Suprapubic skin (tissue), 4 donors: ENCODE data around the gene TPD52L1. TPM values are rescaled to one million over a fixed set of nuclear protein-coding genes. Genes with fewer than 3 reads are reported as not detected.

Experiments
- DNase-seq, 2 donors: peaks; one replicate each; pipeline ENCODE4 v3.0.0-alpha.2; 2019; ENCODE audit warnings: low spot score in 2 of 2
- H3K27ac ChIP-seq: fragments of 200-600 bp; sonication (generic); one replicate; pipeline ENCODE4 v1.5.1; 2019
- H3K27me3 ChIP-seq: fragments of 200-600 bp; sonication (generic); one replicate; pipeline ENCODE4 v1.5.1; 2019
- H3K36me3 ChIP-seq: fragments of 200-600 bp; sonication (generic); one replicate; pipeline ENCODE4 v1.5.1; 2019
- H3K4me1 ChIP-seq: fragments of 200-600 bp; sonication (generic); one replicate; pipeline ENCODE4 v1.5.1; 2019
- H3K4me3 ChIP-seq: fragments of 200-600 bp; sonication (generic); one replicate; pipeline ENCODE4 v1.5.1; 2019; ENCODE audit warnings: mild to moderate bottlenecking
- H3K9me3 ChIP-seq: fragments of 200-600 bp; sonication (generic); one replicate; pipeline ENCODE4 v1.5.1; 2019
- CTCF ChIP-seq, 2 donors: fragments of 200-600 bp in 1 of 2; fragments of 450-650 bp in 1 of 2; sonication (generic) in 1 of 2; IDR thresholded peaks; one replicate each; pipeline ENCODE4 v1.5.1; 2016 to 2019; ENCODE audit warnings: antibody characterized with exemption in 2 of 2, mild to moderate bottlenecking in 1 of 2, moderate library complexity in 1 of 2
- EP300 ChIP-seq: sonication (generic); formaldehyde crosslinking; IDR thresholded peaks from one replicate; pipeline ENCODE4 v1.6.1; 2017; ENCODE audit warnings: antibody characterized with exemption
- POLR2A ChIP-seq, 2 donors: fragments of 450-650 bp; IDR thresholded peaks; one replicate each; pipeline ENCODE4 v1.6.1; 2017; ENCODE audit warnings: antibody characterized with exemption in 2 of 2, mild to moderate bottlenecking in 2 of 2, moderate library complexity in 2 of 2
- POLR2AphosphoS5 ChIP-seq, 3 donors: sonication (generic); formaldehyde crosslinking; IDR thresholded peaks; one replicate each; pipeline ENCODE4 v1.6.1; 2017; ENCODE audit warnings: antibody characterized with exemption in 3 of 3
- WGBS: methylation state at CpG from one replicate; pipeline ENCODE4 v1.1.5; 2018; 5-methylcytosine and 5-hydroxymethylcytosine counted together
- total RNA-seq, 4 donors: library from RNA; depleted of rRNA; stranded (reverse); fragments of >200 nt; gene quantifications; one replicate each; pipeline ENCODE4 v1.1.0, GENCODE V29; 2016

TPD52L1 gene
- total RNA-seq, 4 donors from 2014 or later, result 146 to 202 (median 190) TPM

- DNase-seq, result no peak
- H3K4me3 ChIP-seq, result no peak overlapping the region
- H3K4me1 ChIP-seq, result peaks cover 78% of the 10 kb centered on the region
- WGBS, result 89% methylated on average over 5 of the region's 5 CpGs
- peak overlapping the region; percentile 82 for H3K27ac ChIP-seq
- TF ChIP-seq POLR2A (IDR thresholded peaks at IDR 0.05), result no peak
- no peaks in the 10 kb centered on the region for H3K9me3 ChIP-seq
- H3K27me3 ChIP-seq, result no peaks in the 10 kb centered on the region
- H3K36me3 ChIP-seq, result no peaks in the 10 kb centered on the region
Measured at GRCh38 chr6:125192610-125192930, 39.0 kb downstream of the TPD52L1 start.

DNA sequence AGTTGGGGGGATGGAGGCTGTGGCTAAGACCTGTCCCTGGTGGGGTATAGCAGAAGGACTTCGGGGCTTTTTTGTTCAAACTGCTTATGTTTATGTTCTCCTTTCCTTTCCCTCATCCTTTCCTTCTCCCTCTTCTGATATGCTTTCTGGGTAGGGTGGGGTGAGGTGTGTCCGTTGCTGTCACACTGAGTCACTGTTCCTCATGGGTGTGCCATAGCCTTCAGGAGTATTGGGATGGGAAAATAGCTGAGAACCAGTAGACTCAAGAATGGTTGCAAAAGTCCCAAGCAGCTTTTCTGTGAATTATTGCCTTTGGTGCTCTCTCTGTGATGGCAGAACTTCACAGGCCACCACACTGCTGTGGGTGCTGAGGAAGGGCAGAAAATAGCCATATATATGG is 39.6 kb downstream of the TPD52L1 start:
- TF ChIP-seq POLR2AphosphoS5 (IDR thresholded peaks at IDR 0.05) (no peak), EP300 (no peak), POLR2A (IDR thresholded peaks at IDR 0.05) (no peak), CTCF (IDR thresholded peaks at IDR 0.05) (no peak)
- Histone ChIP-seq H3K27ac (peak overlapping the region; percentile 82), H3K27me3 (no peaks in the 10 kb centered on the region), H3K4me3 (no peak overlapping the region), H3K4me1 (peaks cover 84% of the 10 kb centered on the region), H3K9me3 (no peaks in the 10 kb centered on the region), H3K36me3 (no peaks in the 10 kb centered on the region)
- WGBS, result 51% methylated on average over 2 of the region's 2 CpGs
- DNase-seq, result no peak

- no peak for DNase-seq
- H3K4me3 ChIP-seq, result no peak overlapping the region
- no peak overlapping the region for H3K27ac ChIP-seq
- no peaks in the 10 kb centered on the region for H3K9me3 ChIP-seq
- no peaks in the 10 kb centered on the region for H3K36me3 ChIP-seq
- peaks cover 81% of the 10 kb centered on the region for H3K4me1 ChIP-seq
- no peak for TF ChIP-seq EP300
- TF ChIP-seq POLR2A (IDR thresholded peaks at IDR 0.05), result no peak
- no peak for TF ChIP-seq CTCF (IDR thresholded peaks at IDR 0.05)
- no peaks in the 10 kb centered on the region for H3K27me3 ChIP-seq
Measured at GRCh38 chr6:125194941-125195340, 41.4 kb downstream of the TPD52L1 start.

- no peaks in the 10 kb centered on the region for H3K27me3 ChIP-seq
- TF ChIP-seq EP300, result no peak
- TF ChIP-seq POLR2AphosphoS5 (IDR thresholded peaks at IDR 0.05), result no peak
- TF ChIP-seq POLR2A (IDR thresholded peaks at IDR 0.05), result no peak
- TF ChIP-seq CTCF (IDR thresholded peaks at IDR 0.05), result no peak
- peaks cover 77% of the 10 kb centered on the region for H3K4me1 ChIP-seq
- DNase-seq, result no peak
- peak overlapping the region; percentile 14 for H3K27ac ChIP-seq
- 94% methylated on average over 3 of the region's 3 CpGs for WGBS
- H3K36me3 ChIP-seq, result no peaks in the 10 kb centered on the region
- H3K4me3 ChIP-seq, result no peak overlapping the region
- H3K9me3 ChIP-seq, result no peaks in the 10 kb centered on the region
Measured at GRCh38 chr6:125195526-125195925, 42.0 kb downstream of the TPD52L1 start.

- Histone ChIP-seq H3K9me3 (no peaks in the 10 kb centered on the region), H3K36me3 (no peaks in the 10 kb centered on the region), H3K4me1 (peaks cover 70% of the 10 kb centered on the region), H3K4me3 (no peak overlapping the region), H3K27ac (peak overlapping the region; percentile 75), H3K27me3 (no peaks in the 10 kb centered on the region)
- DNase-seq, result no peak
- no peak for TF ChIP-seq CTCF (IDR thresholded peaks at IDR 0.05)
- no peak for TF ChIP-seq POLR2AphosphoS5 (IDR thresholded peaks at IDR 0.05)
- no peak for TF ChIP-seq POLR2A (IDR thresholded peaks at IDR 0.05)
- no peak for TF ChIP-seq EP300
- 78% methylated on average over 3 of the region's 3 CpGs for WGBS
Measured at GRCh38 chr6:125196613-125197012, 43.0 kb downstream of the TPD52L1 start.

DNA sequence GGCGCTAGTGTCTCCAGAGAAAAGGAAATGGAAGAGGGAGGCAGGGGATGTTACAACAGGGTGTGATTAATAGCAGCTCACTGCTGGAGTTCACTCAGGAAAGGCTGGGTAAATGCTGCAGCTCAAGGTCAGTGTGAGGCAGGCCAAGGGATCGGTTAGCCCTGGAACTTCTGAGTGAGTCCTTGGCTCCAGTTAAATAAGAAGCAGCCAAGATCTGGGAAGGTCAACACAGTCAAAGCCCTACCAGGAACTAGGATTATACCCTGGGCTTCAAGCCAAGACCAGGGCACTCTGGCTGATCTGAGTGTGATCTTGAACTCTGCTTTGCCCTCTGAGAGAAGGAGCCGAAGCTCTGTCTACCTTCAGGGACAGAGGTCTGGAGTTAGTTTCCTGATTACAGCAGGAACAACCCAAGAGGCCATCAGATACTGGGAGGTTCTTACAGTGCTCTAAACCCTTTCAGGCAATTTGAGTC is 44.3 kb downstream of the TPD52L1 start:
- TF ChIP-seq EP300 (no peak), CTCF (IDR thresholded peaks at IDR 0.05) (no peak), POLR2AphosphoS5 (IDR thresholded peaks at IDR 0.05) (peak in 2 of 3 donors; percentile 53 to 56)
- Histone ChIP-seq H3K27me3 (no peaks in the 10 kb centered on the region), H3K36me3 (no peaks in the 10 kb centered on the region), H3K27ac (peak overlapping the region; percentile 75), H3K4me1 (peaks cover 67% of the 10 kb centered on the region), H3K4me3 (no peak overlapping the region), H3K9me3 (no peaks in the 10 kb centered on the region)
- peak in 1 of 2 donors; percentile 64 for DNase-seq
- 37% methylated on average over 2 of the region's 3 CpGs for WGBS
